Metanephros (tissue), 2 donors: Measurements from ENCODE around the gene WDR43. TPM values are rescaled to one million over a fixed set of nuclear protein-coding genes. Genes with fewer than 3 reads are reported as not detected.

ENCODE experiments used
- small RNA-seq: library from RNA; depleted of rRNA; stranded (forward); fragments of <200 nt; gene quantifications from one replicate; pipeline ENCODE3, GENCODE V24; 2014; ENCODE audit warnings: low replicate concordance
- total RNA-seq: library from RNA; depleted of rRNA; stranded (reverse); fragments of >200 nt; gene quantifications from one replicate; pipeline ENCODE4 v1.2.3, GENCODE V29; 2014

Gene WDR43
- 39.8 TPM for total RNA-seq

GRCh38 chr2:28894470-28895188 is at the start of gene WDR43:
Gene WDR43, plus strand, starts transcription at chr2:28894667. Its CDS starts 32 bp downstream, at chr2:28894699.

GRCh38 chr2:28870146-28870891 is 24.1 kb upstream of the WDR43 start, which contains the start of gene TRMT61B:
Gene TRMT61B, minus strand, starts transcription at chr2:28870309. Its CDS starts 32 bp downstream, at chr2:28870277.

GRCh38 chr2:28981016-28981441 is 86.6 kb downstream of the WDR43 start, which contains the start of gene TOGARAM2:
Gene TOGARAM2, plus strand, starts transcription at chr2:28981298. Its CDS starts 13,537 bp downstream, at chr2:28994835.

Small RNA genes within 50 kb of the gene (small RNA-seq; reads per million reads assigned to genes)
- gene RF00019 (not detected), gene SNORD53 (19.7 reads per million, percentile 96 among the genes with 10 or more reads in this experiment), gene SNORD53B (1,964 reads per million, percentile 99 among the genes with 10 or more reads in this experiment), gene SNORD92 (533 reads per million, percentile 99 among the genes with 10 or more reads in this experiment)

Other genes starting within 250 kb of the WDR43 start
- gene PPP1CB, start 142.8 kb upstream of the WDR43 start, total RNA-seq, result 180 TPM
- gene SPDYA, start 83.8 kb upstream of the WDR43 start, total RNA-seq, result 2.3 TPM
- 25.0 TPM for gene TRMT61B, start 24.4 kb upstream of the WDR43 start, total RNA-seq
- 0.53 TPM for gene TOGARAM2, start 86.6 kb downstream of the WDR43 start, total RNA-seq
- gene PCARE, start 179.9 kb downstream of the WDR43 start, total RNA-seq, result 0.18 TPM
- gene CLIP4, start 220.7 kb downstream of the WDR43 start, total RNA-seq, result 24.2 TPM